Colonic mucosa (tissue), 4 donors: ENCODE data around the gene CILP2. TPM values are rescaled to one million over a fixed set of nuclear protein-coding genes. Genes with fewer than 3 reads are reported as not detected.

Experiments
- DNase-seq: peaks from one replicate; pipeline ENCODE4 v3.0.0-alpha.2; 2020
- H3K27ac ChIP-seq: fragments of 200-600 bp; one replicate; pipeline ENCODE4 v1.8.0; 2021
- H3K27me3 ChIP-seq: fragments of 200-600 bp; one replicate; pipeline ENCODE4 v1.8.0; 2021
- H3K36me3 ChIP-seq: fragments of 200-600 bp; one replicate; pipeline ENCODE4 v1.8.0; 2021
- H3K4me1 ChIP-seq: fragments of 200-600 bp; one replicate; pipeline ENCODE4 v1.8.0; 2021; ENCODE audit warnings: mild to moderate bottlenecking
- H3K4me3 ChIP-seq: fragments of 200-600 bp; one replicate; pipeline ENCODE4 v1.8.0; 2021
- H3K9ac ChIP-seq, 2 donors: one replicate each; pipeline ENCODE4 v1.7.0; 2013; ENCODE audit warnings: control low read depth in 2 of 2, low read depth in 2 of 2, low read length in 2 of 2
- H3K9me3 ChIP-seq: fragments of 200-600 bp; one replicate; pipeline ENCODE4 v1.8.0; 2021
- intact Hi-C: fragments of 100-400 bp; cut with DNase I; formaldehyde crosslinking; loops from one replicate; pipeline ENCODE4 v1.14.1; 2022
- total RNA-seq, 2 donors: library from RNA; stranded (reverse); fragmentation: NEBNext Ultra II Directional in 1 of 2; extraction: Animal tissue kit (Norgen Biotek cat#: 25700) in 1 of 2; gene quantifications; one replicate each; pipeline ENCODE4 v1.2.1, GENCODE V29; 2021
- TF ChIP-seq, protein P1 (sequence below): fragments of 200-600 bp; IDR thresholded peaks from one replicate; pipeline ENCODE4 v1.8.0; 2022; ENCODE audit warnings: antibody characterized with exemption, mild to moderate bottlenecking
- donor health status: healthy.
- donor health status: DM: no; HTN: no; CAD: no.
- donor health status: DM: no; HTN: no; CAD: no.

CILP2 gene
- total RNA-seq, 2 donors from 2014 or later, result 0.05 to 0.35 TPM

DNA sequence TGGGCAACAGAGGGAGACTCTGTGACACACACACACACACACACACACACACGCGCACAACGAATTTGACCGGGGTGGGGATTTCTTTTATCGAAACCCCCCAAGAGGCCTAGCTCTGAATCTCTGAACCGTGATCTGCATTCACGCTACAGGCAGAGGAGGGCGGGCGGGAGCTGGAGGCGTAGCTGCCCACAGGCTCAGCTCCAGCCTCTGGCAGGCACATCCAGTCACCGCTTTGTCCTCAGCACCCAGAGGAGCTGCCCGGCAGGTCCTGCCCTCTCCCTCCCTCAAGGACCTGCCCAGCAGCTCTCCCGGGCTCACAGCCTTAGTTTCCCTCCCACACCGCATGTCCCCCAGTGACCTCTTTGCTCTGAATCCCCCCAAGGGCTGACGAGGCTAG is 20.0 kb downstream of the CILP2 start:
- intact Hi-C loops, result no loop called here
- TF ChIP-seq, protein P1, sequence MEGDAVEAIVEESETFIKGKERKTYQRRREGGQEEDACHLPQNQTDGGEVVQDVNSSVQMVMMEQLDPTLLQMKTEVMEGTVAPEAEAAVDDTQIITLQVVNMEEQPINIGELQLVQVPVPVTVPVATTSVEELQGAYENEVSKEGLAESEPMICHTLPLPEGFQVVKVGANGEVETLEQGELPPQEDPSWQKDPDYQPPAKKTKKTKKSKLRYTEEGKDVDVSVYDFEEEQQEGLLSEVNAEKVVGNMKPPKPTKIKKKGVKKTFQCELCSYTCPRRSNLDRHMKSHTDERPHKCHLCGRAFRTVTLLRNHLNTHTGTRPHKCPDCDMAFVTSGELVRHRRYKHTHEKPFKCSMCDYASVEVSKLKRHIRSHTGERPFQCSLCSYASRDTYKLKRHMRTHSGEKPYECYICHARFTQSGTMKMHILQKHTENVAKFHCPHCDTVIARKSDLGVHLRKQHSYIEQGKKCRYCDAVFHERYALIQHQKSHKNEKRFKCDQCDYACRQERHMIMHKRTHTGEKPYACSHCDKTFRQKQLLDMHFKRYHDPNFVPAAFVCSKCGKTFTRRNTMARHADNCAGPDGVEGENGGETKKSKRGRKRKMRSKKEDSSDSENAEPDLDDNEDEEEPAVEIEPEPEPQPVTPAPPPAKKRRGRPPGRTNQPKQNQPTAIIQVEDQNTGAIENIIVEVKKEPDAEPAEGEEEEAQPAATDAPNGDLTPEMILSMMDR, result no peak
- H3K4me3 ChIP-seq, result no peak overlapping the region
- no peak overlapping the region for H3K9ac ChIP-seq
- no peak overlapping the region for H3K27ac ChIP-seq
- H3K9me3 ChIP-seq, result no peaks in the 10 kb centered on the region
- H3K36me3 ChIP-seq, result no peaks in the 10 kb centered on the region
- no peaks in the 10 kb centered on the region for H3K27me3 ChIP-seq
- no peak for DNase-seq
- H3K4me1 ChIP-seq, result no peaks in the 10 kb centered on the region

DNA sequence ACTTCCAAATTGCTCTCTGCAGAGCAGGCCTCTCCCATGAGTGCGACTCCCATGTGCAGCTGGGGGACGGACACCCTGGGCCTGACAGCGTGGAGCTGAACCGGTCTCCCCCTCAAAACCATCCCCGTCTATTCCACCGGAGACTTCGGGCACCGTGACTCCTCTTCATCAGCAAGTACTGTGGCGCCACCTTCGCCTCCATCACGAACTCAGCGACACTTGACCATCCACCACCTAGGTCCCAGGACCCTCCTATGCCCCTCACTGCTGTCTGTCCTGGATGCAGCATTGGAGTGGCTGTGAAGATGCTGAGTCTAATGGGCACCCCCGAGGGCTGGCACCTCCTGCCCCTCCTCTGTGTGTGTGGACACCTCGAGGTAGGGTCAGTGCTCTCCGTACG is 20.6 kb downstream of the CILP2 start:
- H3K27me3 ChIP-seq, result no peaks in the 10 kb centered on the region
- H3K27ac ChIP-seq, result no peak overlapping the region
- no peaks in the 10 kb centered on the region for H3K36me3 ChIP-seq
- H3K4me3 ChIP-seq, result no peak overlapping the region
- H3K9ac ChIP-seq, result no peak overlapping the region
- intact Hi-C loops, result no loop called here
- H3K9me3 ChIP-seq, result no peaks in the 10 kb centered on the region
- no peaks in the 10 kb centered on the region for H3K4me1 ChIP-seq
- TF ChIP-seq, protein P1, result no peak
- DNase-seq, result no peak

DNA sequence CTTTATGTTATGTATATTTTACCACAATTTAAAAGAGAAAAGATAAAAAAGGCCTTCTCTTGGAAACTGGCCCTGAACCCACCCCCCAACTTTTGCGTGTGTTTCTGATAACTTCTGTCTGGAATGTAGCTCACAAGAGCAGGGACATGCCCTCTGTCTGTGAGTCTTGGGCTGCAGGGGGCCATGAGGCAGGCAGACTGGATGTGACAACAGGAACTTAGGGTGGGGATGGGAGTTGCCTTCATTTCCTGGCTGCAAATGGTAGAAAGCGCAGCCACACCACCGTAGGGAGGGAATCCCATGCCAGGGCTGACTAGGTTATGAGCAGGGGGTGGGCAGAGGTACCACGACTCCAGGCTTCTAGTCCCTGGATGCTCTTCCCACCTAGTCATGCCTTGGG is 21.9 kb downstream of the CILP2 start:
- TF ChIP-seq, protein P1, result no peak
- no peaks in the 10 kb centered on the region for H3K27me3 ChIP-seq
- no peaks in the 10 kb centered on the region for H3K4me1 ChIP-seq
- H3K9ac ChIP-seq, result no peak overlapping the region
- H3K27ac ChIP-seq, result no peak overlapping the region
- H3K4me3 ChIP-seq, result no peak overlapping the region
- no peak for DNase-seq
- no peaks in the 10 kb centered on the region for H3K9me3 ChIP-seq
- no peaks in the 10 kb centered on the region for H3K36me3 ChIP-seq
- intact Hi-C loops, result no loop called here

DNA sequence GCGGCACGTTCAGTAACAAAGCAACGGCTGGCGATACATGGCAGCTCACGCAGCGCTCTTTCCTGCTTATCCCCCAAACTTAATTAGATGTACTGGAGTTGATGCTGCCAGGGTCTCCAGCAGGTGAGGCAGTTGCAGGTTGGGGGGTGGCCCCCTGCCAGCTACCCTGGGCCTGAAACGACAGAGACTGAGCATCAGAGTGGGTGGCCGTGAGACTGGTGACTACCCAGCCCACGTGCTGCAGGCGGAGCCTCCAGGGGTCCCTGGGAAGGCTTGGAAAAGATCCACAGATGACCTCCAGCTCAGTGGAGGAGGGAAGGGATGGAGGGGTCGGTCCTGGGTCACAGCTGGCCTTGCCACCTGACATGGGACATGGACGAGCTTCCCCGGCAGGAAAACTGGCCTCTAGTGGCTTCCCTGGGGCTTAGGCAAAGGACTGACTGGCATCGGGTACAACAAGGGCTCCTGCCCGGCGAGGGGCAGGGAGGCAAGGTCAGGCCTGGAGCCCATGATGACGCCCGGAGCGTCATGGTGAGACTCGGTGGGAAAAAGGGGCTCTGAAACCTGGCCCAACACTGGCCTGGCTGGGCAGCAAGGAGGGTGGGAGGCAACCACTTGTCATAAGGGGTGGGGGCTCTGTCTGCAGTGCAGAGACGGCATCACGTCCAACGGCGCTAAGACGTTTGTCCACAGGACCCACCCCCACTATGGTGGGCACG is 24.0 kb downstream of the CILP2 start:
- TF ChIP-seq, protein P1, result no peak
- Histone ChIP-seq H3K36me3 (no peaks in the 10 kb centered on the region), H3K4me3 (no peak overlapping the region), H3K4me1 (no peaks in the 10 kb centered on the region), H3K27me3 (no peaks in the 10 kb centered on the region), H3K9me3 (no peaks in the 10 kb centered on the region), H3K9ac (no peak overlapping the region), H3K27ac (no peak overlapping the region)
- intact Hi-C loops, result no loop called here
- DNase-seq, result no peak

DNA sequence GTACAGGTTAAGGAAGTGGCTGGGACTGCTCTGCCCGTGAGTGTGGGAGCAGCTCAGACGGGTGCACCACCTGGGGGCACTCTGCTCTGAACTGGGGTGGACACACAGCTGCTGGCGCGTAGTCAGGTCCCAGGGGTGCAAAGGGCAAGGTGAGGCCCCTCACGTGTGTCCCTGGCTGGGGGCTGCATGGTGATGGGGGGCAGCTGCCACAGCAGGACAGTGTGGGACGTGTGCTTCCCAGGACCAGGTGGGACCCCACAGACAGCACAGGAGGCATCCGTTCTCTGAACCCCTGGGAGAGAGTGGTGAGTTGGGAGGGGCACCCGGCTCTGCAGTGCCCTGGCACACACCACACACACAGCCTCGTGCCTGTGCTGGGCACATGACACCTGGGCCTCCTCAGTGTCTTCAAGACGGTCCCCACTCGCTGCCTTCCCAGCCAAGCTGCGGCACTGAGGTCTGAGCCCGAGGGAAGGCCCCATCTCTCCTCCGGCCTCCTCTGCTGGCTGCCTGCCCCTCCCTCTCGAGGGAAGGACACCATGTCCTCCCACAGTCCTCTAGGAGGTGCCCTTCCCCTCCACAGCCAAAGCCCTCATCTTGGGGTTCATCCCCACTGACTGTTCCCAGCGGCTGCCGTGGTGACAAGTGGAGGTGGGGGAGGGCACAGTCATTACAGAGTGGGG is 24.7 kb downstream of the CILP2 start:
- Histone ChIP-seq H3K9me3 (no peaks in the 10 kb centered on the region), H3K4me1 (no peaks in the 10 kb centered on the region), H3K27ac (no peak overlapping the region), H3K27me3 (no peaks in the 10 kb centered on the region), H3K4me3 (no peak overlapping the region), H3K9ac (no peak overlapping the region), H3K36me3 (no peaks in the 10 kb centered on the region)
- intact Hi-C loops, result no loop called here
- TF ChIP-seq, protein P1, result no peak
- no peak for DNase-seq
